NCI-H524 treated with DMSO at 0.1 percent for 48 hours (cell line): ENCODE data around the gene CCR3.

Source experiments
- DNase-seq: peaks from one replicate; lab custom pipeline; 2025; lab: John Stamatoyannopoulos, UW

CCR3 gene

DNA sequence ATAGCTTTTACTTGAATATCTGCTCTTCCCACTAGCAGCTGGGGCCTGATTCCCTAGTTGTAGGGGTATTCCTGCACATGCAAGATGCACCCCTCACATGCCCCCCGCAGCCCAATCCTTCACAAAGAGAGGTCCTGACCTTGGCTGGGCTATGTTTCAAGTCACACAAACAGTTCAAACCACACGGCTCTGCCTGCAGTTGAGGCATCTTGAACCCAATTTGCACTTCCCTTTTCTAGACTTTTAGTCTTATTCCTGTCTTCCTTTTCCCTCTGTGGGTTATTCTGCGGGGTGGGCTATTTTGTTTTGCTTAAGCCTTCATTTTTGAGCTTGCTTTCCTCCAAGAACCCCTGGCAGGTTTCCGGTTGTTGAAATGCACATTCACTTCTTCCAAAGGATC, 20.9 kb upstream of the CCR3 start:
- DNase-seq: no peak

DNA sequence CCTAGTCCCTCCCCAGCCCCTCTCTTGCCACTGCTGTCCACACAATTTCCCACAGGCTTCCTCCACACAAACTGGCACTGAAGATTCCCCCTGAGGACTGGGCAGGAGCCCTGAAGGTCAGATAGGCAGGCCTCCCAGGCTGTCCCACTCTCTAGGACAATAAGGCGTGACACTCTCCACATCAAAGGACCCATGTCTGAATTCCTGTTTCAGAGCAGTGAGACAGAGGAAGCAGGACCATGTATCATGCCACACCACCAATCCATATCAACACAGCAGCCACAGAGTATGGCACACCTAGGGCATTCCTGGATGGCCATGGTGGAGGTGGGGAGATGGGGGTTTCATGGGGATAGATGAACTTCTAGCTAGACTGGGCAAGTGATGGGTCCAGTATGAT, 20.3 kb upstream of the CCR3 start:
- DNase-seq: no peak

DNA sequence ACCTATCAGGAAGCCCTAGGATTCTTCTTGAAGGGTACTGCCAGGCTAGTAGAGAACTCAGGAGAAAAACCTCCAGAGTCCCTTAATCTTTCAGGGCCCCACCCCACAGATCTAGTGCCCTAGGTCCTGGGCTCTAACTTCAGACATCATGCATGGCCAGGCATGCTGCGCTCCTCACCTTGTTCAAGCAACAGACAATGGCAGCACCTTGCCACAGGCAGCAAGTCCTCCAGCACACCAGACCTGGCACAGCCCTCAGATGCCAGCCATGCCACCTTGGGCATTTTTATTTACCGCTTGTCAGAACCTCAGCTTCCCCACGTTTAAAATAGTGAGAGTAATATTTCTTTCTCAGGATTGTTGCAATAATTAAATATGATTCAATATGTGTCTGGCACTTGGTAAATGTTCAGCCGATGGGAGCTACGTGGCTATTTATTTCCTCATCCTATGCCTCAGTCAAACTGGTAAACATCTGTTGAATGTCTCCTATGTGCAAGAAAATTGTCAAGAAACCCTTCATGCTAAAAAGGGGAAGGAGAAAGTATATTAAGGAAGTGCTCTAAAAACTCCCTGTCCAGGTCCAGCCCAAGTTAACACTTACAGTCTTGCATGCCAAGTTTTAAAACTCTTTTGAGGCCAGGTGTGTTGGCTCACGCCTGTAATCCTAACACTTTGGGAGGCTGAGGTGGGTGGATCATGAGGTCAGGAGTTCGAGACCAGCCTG, 19.7 kb upstream of the CCR3 start:
- DNase-seq: no peak

DNA sequence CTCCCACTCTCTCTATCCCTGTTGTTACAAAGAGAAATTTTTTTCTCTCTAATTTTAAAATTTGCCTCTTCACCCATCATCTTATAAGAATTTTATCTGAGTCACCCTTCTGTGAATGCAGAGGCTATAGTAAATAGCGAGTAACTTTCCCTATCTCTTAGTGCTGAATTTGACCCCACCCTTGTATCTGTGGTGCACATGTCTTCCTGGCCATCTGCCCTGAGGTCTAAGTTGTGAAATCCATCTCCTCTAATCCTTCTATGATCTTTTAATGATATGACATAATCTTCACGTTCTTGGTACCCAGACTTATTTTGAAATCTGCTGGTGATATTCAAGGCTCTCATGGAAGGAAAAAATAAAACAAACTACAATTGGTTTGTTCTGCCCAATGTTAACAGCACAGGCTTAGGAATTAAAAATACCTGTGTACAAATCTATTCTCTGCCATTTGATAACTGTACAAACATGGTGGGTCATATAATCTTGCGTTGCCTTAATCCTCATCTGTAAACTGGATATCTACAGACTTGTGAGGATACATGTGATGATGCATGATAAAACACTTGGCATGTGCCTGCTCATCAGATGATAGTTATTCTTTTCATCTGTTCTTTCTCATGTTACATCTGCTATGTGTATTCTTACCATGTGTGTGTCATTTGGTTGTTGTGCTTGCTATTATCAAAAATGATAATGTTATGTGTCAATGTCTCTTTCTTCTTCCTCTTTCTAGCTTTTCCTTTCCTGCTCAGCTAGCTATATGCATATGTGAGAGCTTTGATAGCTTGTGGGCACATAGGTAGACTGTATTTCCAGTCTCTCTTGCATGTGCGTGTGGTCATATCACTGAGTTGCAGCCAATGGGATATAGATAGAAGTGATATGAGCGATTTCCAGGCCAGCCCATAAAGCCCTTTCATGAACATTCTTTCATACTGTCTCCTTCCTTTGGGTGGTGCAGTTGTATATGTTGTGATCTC, 13.7 kb upstream of the CCR3 start:
- no peak for DNase-seq

DNA sequence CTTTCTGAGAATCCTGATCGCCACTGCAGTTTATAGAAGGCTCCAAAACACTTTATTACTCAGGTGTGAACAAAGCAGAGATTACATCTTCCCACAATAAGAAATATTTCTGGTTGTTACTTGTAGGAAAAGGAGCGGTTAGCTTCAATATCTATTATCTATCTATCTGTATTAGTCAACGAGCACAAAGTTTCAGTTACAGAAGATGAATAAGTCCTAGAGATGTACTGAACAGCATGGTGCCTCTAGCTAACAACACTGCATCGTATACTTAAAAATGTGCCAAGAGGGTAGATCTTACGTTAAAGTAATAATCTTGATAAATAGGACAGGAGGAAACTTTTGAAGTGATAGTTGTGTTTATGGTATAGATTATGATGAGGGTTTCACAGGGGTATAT, 10.9 kb upstream of the CCR3 start:
- no peak for DNase-seq

DNA sequence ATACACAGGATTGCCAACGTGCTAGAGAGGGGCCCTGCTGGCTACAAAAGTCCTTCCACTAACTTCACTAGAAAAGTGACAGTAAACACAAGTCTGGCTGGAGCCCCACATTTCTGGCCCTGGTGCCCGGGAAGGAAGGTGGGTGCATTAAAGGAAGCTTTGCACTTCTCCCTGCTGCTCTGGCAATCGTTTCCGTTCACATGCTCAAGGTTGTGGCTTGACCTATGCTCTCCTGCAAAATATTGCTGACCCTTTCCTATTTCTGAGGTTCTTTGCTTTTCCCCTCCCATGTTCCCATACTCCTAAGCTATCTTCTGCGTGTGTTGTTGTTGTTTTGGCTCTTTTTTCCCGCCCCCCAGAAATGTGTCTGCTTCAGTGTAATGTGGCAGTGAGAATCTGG, 9.1 kb upstream of the CCR3 start:
- DNase-seq: no peak

DNA sequence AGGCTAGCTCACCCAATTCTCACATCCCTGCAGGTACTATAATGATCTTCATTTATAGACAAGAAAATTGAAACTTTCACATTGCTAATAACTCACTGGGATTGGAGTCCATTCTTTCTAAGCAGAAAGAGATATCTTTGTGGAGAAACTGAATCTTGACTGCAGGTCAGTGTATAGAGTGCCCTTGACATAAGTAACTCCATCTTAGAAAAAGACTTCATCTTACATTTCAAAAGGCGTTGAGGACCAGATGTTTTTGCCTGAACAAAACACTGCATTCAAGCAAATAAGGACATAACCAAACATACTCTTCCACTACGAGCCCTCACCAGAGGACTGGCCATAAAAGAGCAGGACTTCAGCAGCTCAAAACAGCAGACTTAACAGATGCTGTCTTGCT, 6.8 kb upstream of the CCR3 start:
- no peak for DNase-seq

DNA sequence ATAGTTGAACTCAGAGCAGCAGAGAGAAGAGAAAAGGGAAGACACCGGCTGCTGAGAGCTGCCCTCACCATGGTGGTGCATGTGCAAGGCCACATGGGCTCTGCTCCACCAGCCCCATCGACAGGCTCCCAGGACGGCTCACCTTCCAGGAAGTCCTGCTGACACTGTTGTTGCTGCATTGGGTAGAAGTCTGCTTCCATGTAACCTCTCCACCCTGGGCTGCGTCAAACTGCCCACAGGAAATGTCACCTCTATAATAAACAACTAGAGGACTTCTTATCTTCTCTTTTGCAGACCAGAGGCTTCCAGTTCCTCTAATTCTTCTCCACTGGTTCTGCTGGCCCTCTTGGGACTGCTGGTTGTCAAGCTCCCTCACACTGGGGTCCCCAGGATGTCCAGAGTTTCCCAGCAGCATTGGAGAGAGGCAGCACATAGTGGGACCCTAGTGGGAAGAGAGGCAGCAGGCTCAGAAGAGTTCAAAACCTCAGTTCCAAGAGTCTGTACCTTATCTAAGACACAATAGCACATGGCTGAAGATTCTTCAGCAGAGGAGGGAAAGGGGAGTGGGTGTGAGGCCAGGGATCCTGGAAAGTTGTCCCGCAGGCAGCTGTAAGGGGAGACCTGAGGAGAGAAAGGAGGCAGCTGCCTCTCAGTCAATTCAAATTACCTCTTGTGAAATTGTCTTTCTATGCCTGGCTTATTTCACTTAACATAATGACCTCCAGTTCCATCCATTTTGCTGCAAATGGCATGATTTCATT, 5.8 kb upstream of the CCR3 start:
- no peak for DNase-seq

DNA sequence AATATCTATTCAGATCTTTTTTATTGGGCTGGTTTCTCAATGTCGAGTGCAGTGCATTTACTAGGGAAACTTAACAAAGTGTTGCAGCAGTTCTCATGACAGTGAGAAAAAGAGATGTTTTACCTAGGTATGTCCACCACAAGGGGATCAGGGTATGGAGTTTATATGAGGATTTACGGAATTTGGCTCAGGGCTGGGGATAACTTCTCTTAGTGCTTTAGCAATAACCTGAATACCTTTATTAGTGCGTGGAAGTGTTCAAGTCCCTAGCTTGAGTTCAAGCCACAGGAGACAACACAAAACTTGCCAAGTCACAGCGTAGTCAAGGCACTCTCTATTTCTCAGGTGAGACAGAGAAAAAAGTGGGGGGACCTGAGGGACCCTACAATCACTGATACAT, 3.9 kb upstream of the CCR3 start:
- no peak for DNase-seq

DNA sequence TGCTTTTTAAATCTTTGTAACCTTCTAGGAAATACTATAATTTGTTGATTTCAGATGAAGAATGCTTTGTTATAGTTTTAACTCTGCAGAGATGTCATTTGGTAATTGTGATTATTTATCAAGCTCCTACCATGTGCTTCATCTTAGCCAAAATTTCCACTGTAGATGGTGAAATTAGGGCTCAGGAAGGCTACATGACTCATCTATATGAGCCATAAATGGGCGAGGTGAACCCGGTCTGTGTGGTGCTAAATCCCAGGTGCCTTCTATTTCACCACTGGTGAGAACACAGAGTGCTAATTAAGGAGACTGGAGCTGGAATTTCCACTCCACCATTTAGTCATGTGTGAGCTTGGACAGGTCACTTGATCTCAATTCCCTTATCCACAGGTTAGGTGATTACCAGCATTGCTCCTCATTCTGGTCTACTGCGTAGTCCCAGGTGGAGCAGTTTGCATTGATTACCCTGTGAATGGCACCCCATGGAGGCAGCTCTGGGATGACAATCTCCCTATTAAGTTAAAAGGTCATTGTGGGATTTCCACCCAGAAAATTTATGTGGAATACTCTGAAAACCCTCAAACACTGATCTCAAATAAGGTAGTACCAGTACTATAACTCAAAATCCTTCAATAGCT, 2.8 kb upstream of the CCR3 start:
- no peak for DNase-seq

DNA sequence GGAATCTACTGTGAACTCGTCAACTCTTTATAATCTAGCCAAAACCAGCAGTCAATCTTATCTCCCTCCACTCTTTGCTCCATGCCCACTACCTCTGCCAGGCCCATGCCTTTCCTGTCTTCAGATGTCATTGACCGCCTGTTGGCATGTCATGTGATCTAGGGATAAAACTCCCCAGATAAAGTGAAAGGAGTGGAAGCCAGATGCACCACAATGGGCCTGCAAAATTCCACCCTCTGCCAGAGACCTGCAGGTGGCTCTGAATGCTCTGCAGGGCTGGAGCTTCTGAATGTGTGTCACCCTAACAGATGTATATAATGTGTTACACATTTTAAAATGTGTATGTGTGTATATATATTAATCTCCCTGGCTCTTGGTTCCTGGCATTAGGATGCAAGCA, 2.3 kb upstream of the CCR3 start:
- no peak for DNase-seq

DNA sequence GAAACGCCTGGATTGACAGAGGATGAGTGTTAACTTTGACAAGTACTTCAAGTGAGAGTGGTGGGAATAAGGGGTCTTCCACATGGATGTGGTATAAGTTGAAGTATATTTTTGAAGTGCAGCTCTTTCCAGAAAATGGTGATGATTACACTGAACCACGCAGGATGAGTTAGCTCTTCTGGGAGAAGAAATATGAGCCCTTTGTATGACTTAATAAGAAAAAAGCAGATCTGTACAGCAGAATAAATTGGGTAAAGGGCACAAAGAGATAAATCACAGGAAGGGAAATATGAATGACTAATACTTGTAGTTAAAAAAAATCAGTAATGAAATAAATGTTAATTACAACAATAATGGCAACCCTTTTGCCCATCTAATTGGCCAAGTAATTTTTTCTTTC, 1.3 kb downstream of the CCR3 start:
- no peak for DNase-seq

DNA sequence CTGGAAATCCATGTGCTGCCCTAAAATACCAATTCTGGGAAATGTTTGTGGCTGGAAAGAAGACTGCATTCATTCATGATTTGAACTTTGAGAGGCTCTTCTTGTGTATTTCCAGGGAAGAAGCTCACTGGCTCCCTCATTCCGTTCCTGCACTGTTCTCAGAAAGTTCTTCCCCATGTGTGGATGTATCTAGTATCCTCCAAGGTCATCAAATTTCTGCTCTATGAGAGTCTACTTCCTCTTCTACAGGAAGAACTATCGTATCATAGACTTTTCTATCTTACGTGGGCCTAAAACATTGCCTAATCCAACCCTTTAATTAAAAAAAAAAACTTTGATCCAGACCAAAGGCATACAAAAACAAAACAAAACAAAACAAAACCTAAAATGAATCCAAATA, 2.9 kb downstream of the CCR3 start:
- no peak for DNase-seq

DNA sequence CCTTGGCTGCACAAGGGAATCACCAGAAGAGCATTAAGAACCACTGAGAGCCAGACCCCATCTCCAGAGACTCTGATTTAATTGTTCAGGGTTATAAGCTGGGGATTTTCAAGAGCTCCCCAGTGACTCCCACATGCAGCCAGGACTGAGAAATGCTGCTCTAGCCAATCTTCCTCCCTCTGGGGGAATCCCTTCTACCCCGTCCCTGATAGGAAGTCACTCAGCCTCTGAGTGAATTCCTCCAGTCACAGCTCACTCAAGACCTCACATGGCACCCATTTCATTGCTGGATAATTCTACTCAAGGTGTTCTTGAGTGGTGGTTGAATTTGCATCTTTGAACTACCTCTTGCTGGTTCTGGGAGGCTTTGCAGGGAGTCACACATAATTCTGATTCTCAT, 10.7 kb downstream of the CCR3 start:
- no peak for DNase-seq

DNA sequence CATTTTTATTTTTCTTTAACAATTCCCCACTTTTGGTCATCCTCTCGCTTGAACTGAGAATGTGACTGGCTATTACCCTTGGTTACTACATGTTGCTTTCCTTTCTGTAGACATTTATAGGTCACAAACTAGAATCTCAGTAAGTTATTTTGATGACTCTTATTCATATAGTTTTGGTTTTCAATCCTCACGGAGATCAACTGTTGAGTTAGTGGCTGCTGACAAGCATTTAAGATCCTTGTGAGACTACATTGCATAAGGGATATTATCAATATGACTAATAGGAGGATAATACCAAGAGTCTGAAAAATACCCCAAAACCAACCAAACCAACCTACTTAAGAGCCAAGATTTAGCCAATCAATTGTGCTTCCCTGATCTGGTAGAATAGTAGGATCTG, 16.3 kb downstream of the CCR3 start:
- no peak for DNase-seq

DNA sequence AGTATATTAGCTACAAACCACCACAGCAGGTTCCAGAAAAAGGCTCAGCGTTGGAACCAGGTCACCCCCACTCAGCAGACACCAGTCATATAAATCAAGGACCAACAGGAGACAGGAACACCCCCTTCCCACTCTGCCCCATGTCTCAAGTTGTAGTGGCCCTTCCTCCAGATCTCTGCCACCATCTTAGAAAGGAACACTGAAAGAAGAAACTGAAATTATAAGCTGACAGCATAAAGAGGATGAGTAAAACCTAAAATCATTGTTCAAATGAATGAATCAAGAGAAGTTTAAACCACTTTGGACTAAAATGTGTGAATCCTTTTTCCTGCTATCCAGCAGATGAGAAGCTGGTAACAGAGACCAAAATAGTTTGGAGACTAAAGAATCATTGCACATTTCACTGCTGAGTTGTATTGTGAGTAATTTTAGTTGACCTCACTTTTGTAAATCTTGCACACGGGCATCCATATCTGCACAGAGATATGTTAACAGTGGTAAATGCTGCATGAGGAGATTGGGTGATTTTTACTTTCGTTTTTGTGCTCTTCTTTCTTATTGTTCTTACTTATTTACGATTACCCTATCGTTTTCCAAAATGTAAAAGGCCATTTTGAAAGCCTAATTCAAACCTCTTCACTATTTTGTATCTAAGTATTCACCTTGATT, 19.8 kb downstream of the CCR3 start:
- DNase-seq: no peak

DNA sequence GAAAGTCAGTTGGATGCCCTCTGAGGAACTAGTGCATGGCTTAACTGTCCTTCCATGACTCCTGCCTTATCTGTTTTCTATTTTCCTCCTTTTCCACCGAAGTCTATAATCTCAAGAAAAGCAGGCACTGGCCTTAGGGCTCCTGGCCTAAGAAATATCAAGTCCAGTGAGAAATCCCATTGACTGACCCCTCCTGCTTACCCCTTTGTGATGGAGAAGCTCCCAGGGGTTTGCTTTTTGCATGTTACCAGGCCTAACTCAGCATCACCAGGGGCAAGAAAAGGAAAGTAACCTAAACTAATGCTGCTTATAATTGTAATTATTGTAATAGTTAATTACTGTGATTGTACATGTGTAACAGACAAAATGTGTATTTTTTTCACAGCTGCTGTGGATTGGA, 21.7 kb downstream of the CCR3 start:
- no peak for DNase-seq

DNA sequence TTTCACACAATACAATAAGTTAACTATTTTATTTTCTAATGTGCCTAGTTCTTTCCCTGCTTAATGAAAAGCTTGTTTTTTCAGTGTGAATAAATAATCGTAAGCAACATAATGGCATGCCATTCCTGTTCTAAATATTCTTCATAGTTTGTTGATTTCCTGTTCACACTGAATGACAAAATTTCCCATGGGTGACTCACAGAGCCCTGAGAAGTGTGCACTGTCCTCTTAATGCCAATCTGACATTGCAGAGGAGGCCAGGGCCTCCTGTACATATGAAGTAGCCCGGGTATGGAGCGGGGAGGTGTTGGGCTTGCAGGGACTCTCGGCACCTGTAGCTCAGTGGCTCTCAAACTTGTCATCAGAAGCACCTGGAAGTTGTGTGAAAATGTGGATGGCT, 24.3 kb downstream of the CCR3 start:
- DNase-seq: no peak

DNA sequence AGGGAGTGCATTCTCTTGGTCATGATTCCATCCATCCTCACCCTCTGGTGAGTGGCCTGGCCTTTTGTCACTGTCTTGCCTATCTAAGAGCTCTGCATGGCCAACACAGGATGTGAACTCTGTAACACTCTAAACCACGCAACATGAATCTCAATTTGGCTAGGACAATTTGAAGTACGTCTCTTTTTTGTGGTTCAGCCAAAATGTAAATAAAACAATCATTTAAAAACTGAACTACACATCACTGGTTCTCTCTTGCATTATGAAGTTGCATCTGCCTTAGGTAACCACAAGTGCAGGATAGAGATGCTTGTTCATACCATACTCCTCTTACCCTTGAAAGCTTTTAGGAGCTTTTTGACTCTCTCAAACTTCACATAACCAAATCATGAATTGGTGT, 27.3 kb downstream of the CCR3 start:
- DNase-seq: no peak

DNA sequence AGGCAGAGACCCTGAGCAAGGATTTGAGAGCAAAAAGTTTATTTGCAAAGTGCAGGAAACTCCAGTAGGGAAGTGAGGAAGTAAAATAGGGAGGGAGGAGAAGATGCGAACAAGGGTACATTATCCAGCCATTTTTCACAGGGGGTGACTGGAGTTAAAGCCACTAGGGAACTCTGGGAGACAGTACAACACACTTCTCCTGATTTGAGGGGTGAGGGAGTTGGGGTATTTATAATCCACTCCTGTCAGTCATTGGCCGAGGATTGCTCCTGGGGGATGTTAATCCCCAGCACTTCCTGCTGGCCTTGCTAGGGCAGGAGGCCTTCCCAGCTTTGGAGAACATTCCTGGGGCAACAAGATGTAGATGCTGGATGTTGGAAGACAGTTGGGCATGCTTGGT, 28.2 kb downstream of the CCR3 start:
- no peak for DNase-seq

DNA sequence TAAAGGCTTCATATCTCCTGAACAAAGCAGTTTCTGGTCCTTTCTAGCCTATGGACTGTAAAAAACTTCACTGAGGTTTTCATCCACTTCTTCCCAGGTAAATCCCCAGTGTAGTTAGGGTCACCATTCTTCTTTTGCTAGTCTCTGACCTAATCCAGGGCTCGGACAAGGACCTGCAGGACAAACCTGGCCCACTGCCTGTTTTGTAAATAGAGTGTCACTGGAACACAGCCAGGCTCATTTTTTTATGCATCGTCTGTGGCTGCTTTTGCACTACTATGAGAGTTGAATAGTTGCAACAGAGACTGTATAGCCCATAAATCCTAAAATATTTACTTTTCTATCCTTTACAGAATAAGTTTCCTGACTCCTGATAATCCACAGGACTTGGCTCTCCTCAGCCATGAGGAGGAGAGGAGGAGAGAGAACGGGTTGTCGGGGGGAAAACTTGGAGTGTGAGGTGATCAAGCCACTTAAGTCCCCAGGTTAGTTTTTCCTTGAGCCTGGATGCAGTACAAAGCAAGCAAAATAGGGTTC, 29.0 kb downstream of the CCR3 start:
- no peak for DNase-seq
